Measurements from ENCODE around the gene OPHN1. TPM values are rescaled to one million over a fixed set of nuclear protein-coding genes. Genes with fewer than 3 reads are reported as not detected.

OPHN1 gene
- total RNA-seq, 3 donors from 2014 or later: 7.5 to 9.5 (median 7.6) TPM

GRCh38 chrX:68462197-68462596 is 28.9 kb upstream of the OPHN1 start:
- H3K9me3 ChIP-seq: no peaks in the 10 kb centered on the region
- intact Hi-C loops (cut with DNase I, micrococcal nuclease): loop anchor here in 1 of 2 donors (10.0 kb wide), 1 partner anchor 267 kb away; no protein-coding TSS in a partner anchor
- TF ChIP-seq, protein P1, sequence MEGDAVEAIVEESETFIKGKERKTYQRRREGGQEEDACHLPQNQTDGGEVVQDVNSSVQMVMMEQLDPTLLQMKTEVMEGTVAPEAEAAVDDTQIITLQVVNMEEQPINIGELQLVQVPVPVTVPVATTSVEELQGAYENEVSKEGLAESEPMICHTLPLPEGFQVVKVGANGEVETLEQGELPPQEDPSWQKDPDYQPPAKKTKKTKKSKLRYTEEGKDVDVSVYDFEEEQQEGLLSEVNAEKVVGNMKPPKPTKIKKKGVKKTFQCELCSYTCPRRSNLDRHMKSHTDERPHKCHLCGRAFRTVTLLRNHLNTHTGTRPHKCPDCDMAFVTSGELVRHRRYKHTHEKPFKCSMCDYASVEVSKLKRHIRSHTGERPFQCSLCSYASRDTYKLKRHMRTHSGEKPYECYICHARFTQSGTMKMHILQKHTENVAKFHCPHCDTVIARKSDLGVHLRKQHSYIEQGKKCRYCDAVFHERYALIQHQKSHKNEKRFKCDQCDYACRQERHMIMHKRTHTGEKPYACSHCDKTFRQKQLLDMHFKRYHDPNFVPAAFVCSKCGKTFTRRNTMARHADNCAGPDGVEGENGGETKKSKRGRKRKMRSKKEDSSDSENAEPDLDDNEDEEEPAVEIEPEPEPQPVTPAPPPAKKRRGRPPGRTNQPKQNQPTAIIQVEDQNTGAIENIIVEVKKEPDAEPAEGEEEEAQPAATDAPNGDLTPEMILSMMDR (IDR thresholded peaks at IDR 0.05): no peak
- H3K4me3 ChIP-seq: no peak overlapping the region
- H3K4me1 ChIP-seq (ENCODE audit: low read depth): no peaks in the 10 kb centered on the region
- ATAC-seq (no peak), DNase-seq (no peak)
- H3K36me3 ChIP-seq (ENCODE audit: low read depth): no peaks in the 10 kb centered on the region

GRCh38 chrX:68461576-68461975 is 28.3 kb upstream of the OPHN1 start:
- Histone ChIP-seq H3K4me3 (no peak overlapping the region), H3K36me3 (ENCODE audit: low read depth) (no peaks in the 10 kb centered on the region), H3K9me3 (no peaks in the 10 kb centered on the region), H3K4me1 (ENCODE audit: low read depth) (no peaks in the 10 kb centered on the region)
- TF ChIP-seq, protein P1 (IDR thresholded peaks at IDR 0.05): no peak
- no peak for ATAC-seq
- DNase-seq: no peak
- intact Hi-C loops (cut with DNase I, micrococcal nuclease): loop anchor here in 1 of 2 donors (10.0 kb wide), 1 partner anchor 267 kb away; no protein-coding TSS in a partner anchor

DNA sequence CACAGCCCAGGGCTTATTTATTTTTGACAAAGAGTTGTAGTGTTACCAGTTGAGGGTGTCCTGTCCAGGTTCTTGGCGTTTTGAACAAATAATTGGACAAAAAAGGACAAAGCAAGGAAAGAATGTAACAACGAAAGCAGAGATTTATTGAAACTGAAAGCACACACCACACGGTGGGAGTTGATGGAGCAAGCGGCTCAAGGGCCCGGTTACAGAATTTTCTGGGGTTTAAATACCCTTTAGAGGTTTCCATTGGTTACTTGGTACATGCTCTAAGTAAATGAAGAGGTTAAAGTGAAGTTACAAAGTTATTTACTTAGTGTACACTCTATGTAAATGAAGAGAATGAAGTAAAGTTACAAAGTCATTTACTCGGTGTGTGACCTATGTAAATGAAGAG is 27.8 kb upstream of the OPHN1 start:
- no peaks in the 10 kb centered on the region for H3K9me3 ChIP-seq
- no peak overlapping the region for H3K4me3 ChIP-seq
- TF ChIP-seq, protein P1 (IDR thresholded peaks at IDR 0.05): no peak
- H3K36me3 ChIP-seq (ENCODE audit: low read depth): no peaks in the 10 kb centered on the region
- DNase-seq (no peak), ATAC-seq (no peak)
- no peaks in the 10 kb centered on the region for H3K4me1 ChIP-seq (ENCODE audit: low read depth)
- intact Hi-C loops (cut with DNase I, micrococcal nuclease): loop anchor here in 1 of 2 donors (10.0 kb wide), 1 partner anchor 266 kb away; no protein-coding TSS in a partner anchor

- TF ChIP-seq, protein P1 (IDR thresholded peaks at IDR 0.05): no peak
- H3K4me3 ChIP-seq: no peak overlapping the region
- DNase-seq (no peak), ATAC-seq (no peak)
- H3K4me1 ChIP-seq (ENCODE audit: low read depth): no peaks in the 10 kb centered on the region
- intact Hi-C loops (cut with DNase I, micrococcal nuclease): no loop called here
- H3K36me3 ChIP-seq (ENCODE audit: low read depth): no peaks in the 10 kb centered on the region
- H3K9me3 ChIP-seq: no peaks in the 10 kb centered on the region
Measured at GRCh38 chrX:68455151-68455510, 21.8 kb upstream of the OPHN1 start.

DNA sequence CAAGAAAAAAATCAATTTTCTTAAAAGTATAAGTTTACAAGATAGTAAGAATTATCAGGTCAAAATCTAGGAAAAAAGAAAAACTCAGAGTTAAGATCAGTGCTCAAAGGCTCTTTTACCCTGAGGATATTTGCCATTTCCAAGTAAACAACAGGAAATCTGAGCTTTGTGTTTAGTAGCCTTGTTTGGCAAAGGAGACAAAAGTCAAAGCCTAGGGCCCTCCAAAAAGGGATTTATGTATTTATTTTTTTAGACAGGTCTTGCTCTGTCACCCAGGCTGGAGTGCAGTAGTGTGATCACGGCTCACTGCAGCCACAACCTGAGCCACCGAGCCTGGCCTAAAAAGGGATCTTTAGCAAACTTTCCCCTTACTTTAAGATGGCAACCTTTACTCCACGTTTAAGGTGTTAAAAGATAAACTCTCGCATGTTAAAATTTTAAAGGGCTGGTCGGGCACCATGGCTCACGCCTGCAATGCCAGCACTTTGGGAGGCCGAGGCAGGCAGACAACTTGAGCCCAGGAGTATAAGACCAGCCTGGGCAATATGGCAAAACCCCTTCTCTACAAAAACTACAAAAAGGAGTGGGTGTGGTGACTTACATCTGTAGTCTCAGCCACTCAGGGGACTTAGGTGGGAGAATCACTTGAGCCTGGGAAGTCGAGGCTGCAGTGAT is 21.3 kb upstream of the OPHN1 start:
- H3K9me3 ChIP-seq: no peaks in the 10 kb centered on the region
- intact Hi-C loops (cut with DNase I, micrococcal nuclease): no loop called here
- TF ChIP-seq, protein P1 (IDR thresholded peaks at IDR 0.05): no peak
- ATAC-seq: no peak
- no peaks in the 10 kb centered on the region for H3K36me3 ChIP-seq (ENCODE audit: low read depth)
- H3K4me3 ChIP-seq: no peak overlapping the region
- no peaks in the 10 kb centered on the region for H3K4me1 ChIP-seq (ENCODE audit: low read depth)
- DNase-seq: no peak

Data from mucosa of descending colon (tissue), 3 donors.